ENCODE measurements around the gene DLG2.

Gene DLG2

GRCh38 chr11:84412862-84413261 lies 1214.3 kb downstream of the DLG2 start:
- Histone ChIP-seq H3K4me1 (ENCODE audit: low read length) (no peaks in the 10 kb centered on the region), H2AFZ (ENCODE audit: low read depth, low read length) (no peak overlapping the region), H3K27me3 (ENCODE audit: low read depth, low read length) (no peaks in the 10 kb centered on the region), H3K36me3 (replicated peaks; ENCODE audit: low read depth, low read length) (no peaks in the 10 kb centered on the region), H4K20me1 (ENCODE audit: insufficient read depth, low read length) (no peaks in the 10 kb centered on the region), H3K27ac (ENCODE audit: low read length) (no peak overlapping the region), H3K79me2 (ENCODE audit: low read length) (no peaks in the 10 kb centered on the region), H3K9ac (ENCODE audit: low read length) (no peak overlapping the region), H3K9me3 (ENCODE audit: insufficient read depth, low read length) (no peaks in the 10 kb centered on the region), H3K4me3 (ENCODE audit: low read length) (no peak overlapping the region), H3K4me2 (ENCODE audit: low read length) (no peak overlapping the region)
- TF ChIP-seq CTCF (IDR thresholded peaks at IDR 0.05; ENCODE audit: low read depth, low read length) = no peak
- no peak for TF ChIP-seq EZH2phosphoT487 (IDR thresholded peaks at IDR 0.05; ENCODE audit: low read depth)

GRCh38 chr11:84408946-84409411 lies 1218.2 kb downstream of the DLG2 start:
- H3K79me2 ChIP-seq (ENCODE audit: low read length) = no peaks in the 10 kb centered on the region
- no peak overlapping the region for H3K4me2 ChIP-seq (ENCODE audit: low read length)
- no peak overlapping the region for H2AFZ ChIP-seq (ENCODE audit: low read depth, low read length)
- no peaks in the 10 kb centered on the region for H3K27me3 ChIP-seq (ENCODE audit: low read depth, low read length)
- no peak overlapping the region for H3K9ac ChIP-seq (ENCODE audit: low read length)
- H3K4me3 ChIP-seq (ENCODE audit: low read length) = no peak overlapping the region
- H3K27ac ChIP-seq (ENCODE audit: low read length) = no peak overlapping the region
- no peaks in the 10 kb centered on the region for H3K9me3 ChIP-seq (ENCODE audit: insufficient read depth, low read length)
- TF ChIP-seq EZH2phosphoT487 (IDR thresholded peaks at IDR 0.05; ENCODE audit: low read depth) = no peak
- no peak for TF ChIP-seq CTCF (IDR thresholded peaks at IDR 0.05; ENCODE audit: low read depth, low read length)
- H3K36me3 ChIP-seq (replicated peaks; ENCODE audit: low read depth, low read length) = no peaks in the 10 kb centered on the region
- no peaks in the 10 kb centered on the region for H4K20me1 ChIP-seq (ENCODE audit: insufficient read depth, low read length)
- H3K4me1 ChIP-seq (ENCODE audit: low read length) = no peaks in the 10 kb centered on the region

GRCh38 chr11:84407091-84407490 lies 1220.1 kb downstream of the DLG2 start:
- no peak overlapping the region for H3K4me3 ChIP-seq (ENCODE audit: low read length)
- H3K27ac ChIP-seq (ENCODE audit: low read length) = no peak overlapping the region
- H3K36me3 ChIP-seq (replicated peaks; ENCODE audit: low read depth, low read length) = no peaks in the 10 kb centered on the region
- no peak for TF ChIP-seq EZH2phosphoT487 (IDR thresholded peaks at IDR 0.05; ENCODE audit: low read depth)
- TF ChIP-seq CTCF (IDR thresholded peaks at IDR 0.05; ENCODE audit: low read depth, low read length) = no peak
- H3K79me2 ChIP-seq (ENCODE audit: low read length) = no peaks in the 10 kb centered on the region
- H2AFZ ChIP-seq (ENCODE audit: low read depth, low read length) = no peak overlapping the region
- H3K9me3 ChIP-seq (ENCODE audit: insufficient read depth, low read length) = no peaks in the 10 kb centered on the region
- H3K9ac ChIP-seq (ENCODE audit: low read length) = no peak overlapping the region
- no peak overlapping the region for H3K4me2 ChIP-seq (ENCODE audit: low read length)
- H4K20me1 ChIP-seq (ENCODE audit: insufficient read depth, low read length) = no peaks in the 10 kb centered on the region
- H3K4me1 ChIP-seq (ENCODE audit: low read length) = no peaks in the 10 kb centered on the region
- no peaks in the 10 kb centered on the region for H3K27me3 ChIP-seq (ENCODE audit: low read depth, low read length)

- H3K9me3 ChIP-seq (ENCODE audit: insufficient read depth, low read length) = no peaks in the 10 kb centered on the region
- H4K20me1 ChIP-seq (ENCODE audit: insufficient read depth, low read length) = no peaks in the 10 kb centered on the region
- H3K4me2 ChIP-seq (ENCODE audit: low read length) = no peak overlapping the region
- no peak overlapping the region for H3K27ac ChIP-seq (ENCODE audit: low read length)
- no peaks in the 10 kb centered on the region for H3K36me3 ChIP-seq (replicated peaks; ENCODE audit: low read depth, low read length)
- H3K27me3 ChIP-seq (ENCODE audit: low read depth, low read length) = no peaks in the 10 kb centered on the region
- peak; percentile 87 for TF ChIP-seq CTCF (IDR thresholded peaks at IDR 0.05; ENCODE audit: low read depth, low read length)
- no peak for TF ChIP-seq EZH2phosphoT487 (IDR thresholded peaks at IDR 0.05; ENCODE audit: low read depth)
- no peak overlapping the region for H3K9ac ChIP-seq (ENCODE audit: low read length)
- no peak overlapping the region for H2AFZ ChIP-seq (ENCODE audit: low read depth, low read length)
- no peaks in the 10 kb centered on the region for H3K79me2 ChIP-seq (ENCODE audit: low read length)
- no peak overlapping the region for H3K4me3 ChIP-seq (ENCODE audit: low read length)
- H3K4me1 ChIP-seq (ENCODE audit: low read length) = peaks cover 6% of the 10 kb centered on the region; the same call in 1 of the 2 replicates
Observed at GRCh38 chr11:84398017-84398626, 1229.0 kb downstream of the DLG2 start.
